Measurements from ENCODE around the gene FRY. TPM values are rescaled to one million over a fixed set of nuclear protein-coding genes. Genes with fewer than 3 reads are reported as not detected.

The FRY gene
- total RNA-seq, 1 experiment from 2014 or later, result 5.3 TPM

DNA sequence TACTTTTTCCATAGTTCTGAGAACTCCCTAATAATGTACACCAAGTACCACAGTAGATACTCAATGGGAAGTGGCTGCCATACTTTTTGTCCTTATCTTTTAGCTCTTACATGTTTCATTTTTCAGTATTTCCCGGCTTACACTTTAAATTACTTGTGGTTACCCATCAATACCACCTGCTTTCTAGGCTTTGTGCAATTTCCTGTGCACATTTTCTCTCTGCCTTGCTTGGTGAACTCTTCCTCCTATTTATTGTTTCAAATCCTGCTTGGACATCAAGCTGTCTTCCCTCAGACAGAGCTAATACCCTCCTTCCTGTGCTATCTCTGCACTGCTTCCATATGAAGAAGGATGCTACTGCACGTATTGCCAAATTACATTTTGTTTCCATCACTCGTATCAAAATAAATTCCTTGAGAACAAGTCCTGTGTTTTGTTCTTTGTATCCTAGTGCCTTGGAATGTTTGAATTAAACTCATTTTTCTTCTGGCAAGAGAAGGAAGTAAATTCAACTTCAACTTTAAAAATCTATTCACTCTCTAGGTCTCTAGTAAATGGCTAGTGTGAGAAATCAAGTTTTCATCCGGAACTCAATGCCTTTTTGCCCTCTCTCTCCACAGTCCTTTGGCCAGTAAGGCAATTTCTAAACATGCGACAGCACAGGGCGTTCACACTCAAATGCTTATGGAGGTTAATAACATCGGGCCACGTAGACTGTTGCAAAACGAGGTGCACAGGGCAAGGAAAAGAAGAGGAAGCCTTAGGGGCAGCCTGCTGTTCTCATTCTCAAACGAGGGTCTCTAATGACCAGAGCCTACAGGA is 277.9 kb downstream of the FRY start (continued):
- TF ChIP-seq, protein P1, sequence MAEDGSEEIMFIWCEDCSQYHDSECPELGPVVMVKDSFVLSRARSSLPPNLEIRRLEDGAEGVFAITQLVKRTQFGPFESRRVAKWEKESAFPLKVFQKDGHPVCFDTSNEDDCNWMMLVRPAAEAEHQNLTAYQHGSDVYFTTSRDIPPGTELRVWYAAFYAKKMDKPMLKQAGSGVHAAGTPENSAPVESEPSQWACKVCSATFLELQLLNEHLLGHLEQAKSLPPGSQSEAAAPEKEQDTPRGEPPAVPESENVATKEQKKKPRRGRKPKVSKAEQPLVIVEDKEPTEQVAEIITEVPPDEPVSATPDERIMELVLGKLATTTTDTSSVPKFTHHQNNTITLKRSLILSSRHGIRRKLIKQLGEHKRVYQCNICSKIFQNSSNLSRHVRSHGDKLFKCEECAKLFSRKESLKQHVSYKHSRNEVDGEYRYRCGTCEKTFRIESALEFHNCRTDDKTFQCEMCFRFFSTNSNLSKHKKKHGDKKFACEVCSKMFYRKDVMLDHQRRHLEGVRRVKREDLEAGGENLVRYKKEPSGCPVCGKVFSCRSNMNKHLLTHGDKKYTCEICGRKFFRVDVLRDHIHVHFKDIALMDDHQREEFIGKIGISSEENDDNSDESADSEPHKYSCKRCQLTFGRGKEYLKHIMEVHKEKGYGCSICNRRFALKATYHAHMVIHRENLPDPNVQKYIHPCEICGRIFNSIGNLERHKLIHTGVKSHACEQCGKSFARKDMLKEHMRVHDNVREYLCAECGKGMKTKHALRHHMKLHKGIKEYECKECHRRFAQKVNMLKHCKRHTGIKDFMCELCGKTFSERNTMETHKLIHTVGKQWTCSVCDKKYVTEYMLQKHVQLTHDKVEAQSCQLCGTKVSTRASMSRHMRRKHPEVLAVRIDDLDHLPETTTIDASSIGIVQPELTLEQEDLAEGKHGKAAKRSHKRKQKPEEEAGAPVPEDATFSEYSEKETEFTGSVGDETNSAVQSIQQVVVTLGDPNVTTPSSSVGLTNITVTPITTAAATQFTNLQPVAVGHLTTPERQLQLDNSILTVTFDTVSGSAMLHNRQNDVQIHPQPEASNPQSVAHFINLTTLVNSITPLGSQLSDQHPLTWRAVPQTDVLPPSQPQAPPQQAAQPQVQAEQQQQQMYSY (CRISPR knock-in tag; IDR thresholded peaks at IDR 0.05), result no peak

DNA sequence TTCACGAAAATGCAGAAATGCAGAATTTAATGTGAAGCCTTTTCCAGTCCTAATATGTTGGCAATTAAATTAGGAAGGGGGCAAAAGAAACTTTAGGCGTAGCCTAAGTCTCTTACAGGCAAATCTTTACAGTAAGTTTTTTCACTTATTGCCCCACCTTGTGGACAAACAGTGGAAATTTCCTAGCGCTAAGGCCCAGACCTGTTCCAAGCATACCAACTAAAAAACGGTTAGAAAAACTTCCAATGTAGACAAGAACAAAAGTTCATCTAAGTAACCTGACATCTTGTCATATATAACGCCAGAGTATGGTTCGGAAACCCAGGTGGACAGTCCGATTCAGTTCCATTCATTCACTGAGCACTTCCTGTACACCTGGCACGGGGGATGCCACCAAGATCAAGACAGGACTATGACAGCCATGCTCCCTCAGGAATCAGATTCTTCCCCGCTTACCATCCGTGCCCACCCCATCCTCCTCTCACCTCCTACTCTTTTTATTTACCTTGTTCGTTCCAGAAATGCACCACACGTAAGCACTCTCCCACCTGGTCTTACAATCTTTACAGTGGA is 278.6 kb downstream of the FRY start:
- Mint-ChIP-seq H3K36me3 (no peaks in the 10 kb centered on the region), H3K9me3 (no peaks in the 10 kb centered on the region), H3K4me3 (no peak overlapping the region), H3K27me3 (ENCODE audit: low read depth) (no peaks in the 10 kb centered on the region; the same call in 1 of the 2 replicates), H3K4me1 (peaks cover 9% of the 10 kb centered on the region), H3K27ac (no peak overlapping the region)
- POLR2A ChIA-PET, result no interaction called here
- peak; percentile 79 for ATAC-seq
- no peak for TF ChIP-seq ZNF232 (CRISPR knock-in tag; IDR thresholded peaks at IDR 0.05)
- TF ChIP-seq, protein P2, sequence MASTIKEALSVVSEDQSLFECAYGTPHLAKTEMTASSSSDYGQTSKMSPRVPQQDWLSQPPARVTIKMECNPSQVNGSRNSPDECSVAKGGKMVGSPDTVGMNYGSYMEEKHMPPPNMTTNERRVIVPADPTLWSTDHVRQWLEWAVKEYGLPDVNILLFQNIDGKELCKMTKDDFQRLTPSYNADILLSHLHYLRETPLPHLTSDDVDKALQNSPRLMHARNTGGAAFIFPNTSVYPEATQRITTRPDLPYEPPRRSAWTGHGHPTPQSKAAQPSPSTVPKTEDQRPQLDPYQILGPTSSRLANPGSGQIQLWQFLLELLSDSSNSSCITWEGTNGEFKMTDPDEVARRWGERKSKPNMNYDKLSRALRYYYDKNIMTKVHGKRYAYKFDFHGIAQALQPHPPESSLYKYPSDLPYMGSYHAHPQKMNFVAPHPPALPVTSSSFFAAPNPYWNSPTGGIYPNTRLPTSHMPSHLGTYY (CRISPR knock-in tag; IDR thresholded peaks at IDR 0.05), result no peak
- TF ChIP-seq, protein P3, sequence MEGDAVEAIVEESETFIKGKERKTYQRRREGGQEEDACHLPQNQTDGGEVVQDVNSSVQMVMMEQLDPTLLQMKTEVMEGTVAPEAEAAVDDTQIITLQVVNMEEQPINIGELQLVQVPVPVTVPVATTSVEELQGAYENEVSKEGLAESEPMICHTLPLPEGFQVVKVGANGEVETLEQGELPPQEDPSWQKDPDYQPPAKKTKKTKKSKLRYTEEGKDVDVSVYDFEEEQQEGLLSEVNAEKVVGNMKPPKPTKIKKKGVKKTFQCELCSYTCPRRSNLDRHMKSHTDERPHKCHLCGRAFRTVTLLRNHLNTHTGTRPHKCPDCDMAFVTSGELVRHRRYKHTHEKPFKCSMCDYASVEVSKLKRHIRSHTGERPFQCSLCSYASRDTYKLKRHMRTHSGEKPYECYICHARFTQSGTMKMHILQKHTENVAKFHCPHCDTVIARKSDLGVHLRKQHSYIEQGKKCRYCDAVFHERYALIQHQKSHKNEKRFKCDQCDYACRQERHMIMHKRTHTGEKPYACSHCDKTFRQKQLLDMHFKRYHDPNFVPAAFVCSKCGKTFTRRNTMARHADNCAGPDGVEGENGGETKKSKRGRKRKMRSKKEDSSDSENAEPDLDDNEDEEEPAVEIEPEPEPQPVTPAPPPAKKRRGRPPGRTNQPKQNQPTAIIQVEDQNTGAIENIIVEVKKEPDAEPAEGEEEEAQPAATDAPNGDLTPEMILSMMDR (IDR thresholded peaks at IDR 0.05), result 0 out of 2 replicates have a peak, but pooled peaks have one; percentile 35
- CTCF ChIA-PET, result interaction anchor here (1.2 kb wide), 1 partner anchor 65 kb away, joined by 3 read pairs; no protein-coding TSS in a partner anchor
- no peak for DNase-seq (ENCODE audit: low spot score)

DNA sequence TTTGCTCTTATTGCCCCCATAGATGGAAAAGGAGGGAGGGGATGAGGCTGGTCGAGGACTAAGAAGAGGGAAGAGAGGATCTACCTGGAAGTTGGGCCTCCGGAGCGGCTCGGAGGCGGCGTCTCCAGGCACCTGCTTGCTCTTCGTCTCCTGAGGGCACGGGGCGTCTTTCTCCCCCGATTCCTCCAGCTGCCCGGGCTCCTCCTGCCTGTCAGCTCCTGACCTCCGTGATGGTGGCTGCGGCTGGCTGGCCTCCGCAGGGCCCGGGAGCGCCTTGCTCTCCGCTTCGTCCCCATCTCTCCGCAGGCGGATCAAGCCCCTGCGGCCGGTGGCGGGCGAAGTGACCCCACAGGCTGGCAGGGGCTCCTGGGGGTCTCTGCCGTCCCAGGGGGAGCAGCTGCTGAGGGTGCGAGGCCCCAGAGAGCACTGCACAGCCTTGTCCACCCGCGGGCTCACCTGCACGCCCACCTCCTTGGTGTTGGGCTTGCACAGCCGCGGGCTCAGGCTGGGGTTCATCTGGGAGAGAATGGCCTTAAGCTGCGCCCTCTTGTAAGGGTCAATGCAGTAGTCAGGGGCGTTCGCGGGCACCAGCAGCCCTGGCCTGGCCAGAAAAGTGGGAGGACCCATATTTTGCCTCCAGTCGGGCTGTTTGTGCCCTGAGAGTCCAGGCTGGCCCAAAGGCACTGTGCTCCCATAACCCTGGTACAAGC is 279.8 kb downstream of the FRY start:
- Mint-ChIP-seq H3K4me3 (no peak overlapping the region), H3K27me3 (ENCODE audit: low read depth) (no peaks in the 10 kb centered on the region; the same call in 1 of the 2 replicates), H3K36me3 (no peaks in the 10 kb centered on the region), H3K4me1 (peaks cover 12% of the 10 kb centered on the region), H3K27ac (no peak overlapping the region), H3K9me3 (no peaks in the 10 kb centered on the region)
- ATAC-seq (no peak), DNase-seq (ENCODE audit: low spot score) (no peak)
- POLR2A ChIA-PET, result no interaction called here
- CTCF ChIA-PET, result interaction anchor here (1.2 kb wide), 1 partner anchor 66 kb away, joined by 3 read pairs; no protein-coding TSS in a partner anchor
- TF ChIP-seq ZNF671 (CRISPR knock-in tag; IDR thresholded peaks at IDR 0.05) (no peak), NR2C2 (CRISPR knock-in tag; IDR thresholded peaks at IDR 0.05) (no peak), ZBTB21 (CRISPR knock-in tag; IDR thresholded peaks at IDR 0.05; ENCODE audit: borderline replicate concordance) (no peak), NFATC4 (CRISPR knock-in tag; IDR thresholded peaks at IDR 0.05) (no peak), CREM (CRISPR knock-in tag; IDR thresholded peaks at IDR 0.05) (no peak)
- TF ChIP-seq, protein P4, sequence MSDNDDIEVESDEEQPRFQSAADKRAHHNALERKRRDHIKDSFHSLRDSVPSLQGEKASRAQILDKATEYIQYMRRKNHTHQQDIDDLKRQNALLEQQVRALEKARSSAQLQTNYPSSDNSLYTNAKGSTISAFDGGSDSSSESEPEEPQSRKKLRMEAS (CRISPR knock-in tag; IDR thresholded peaks at IDR 0.05), result no peak
- TF ChIP-seq, protein P5, sequence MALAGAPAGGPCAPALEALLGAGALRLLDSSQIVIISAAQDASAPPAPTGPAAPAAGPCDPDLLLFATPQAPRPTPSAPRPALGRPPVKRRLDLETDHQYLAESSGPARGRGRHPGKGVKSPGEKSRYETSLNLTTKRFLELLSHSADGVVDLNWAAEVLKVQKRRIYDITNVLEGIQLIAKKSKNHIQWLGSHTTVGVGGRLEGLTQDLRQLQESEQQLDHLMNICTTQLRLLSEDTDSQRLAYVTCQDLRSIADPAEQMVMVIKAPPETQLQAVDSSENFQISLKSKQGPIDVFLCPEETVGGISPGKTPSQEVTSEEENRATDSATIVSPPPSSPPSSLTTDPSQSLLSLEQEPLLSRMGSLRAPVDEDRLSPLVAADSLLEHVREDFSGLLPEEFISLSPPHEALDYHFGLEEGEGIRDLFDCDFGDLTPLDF (CRISPR knock-in tag; IDR thresholded peaks at IDR 0.05), result no peak
- TF ChIP-seq, protein P6, sequence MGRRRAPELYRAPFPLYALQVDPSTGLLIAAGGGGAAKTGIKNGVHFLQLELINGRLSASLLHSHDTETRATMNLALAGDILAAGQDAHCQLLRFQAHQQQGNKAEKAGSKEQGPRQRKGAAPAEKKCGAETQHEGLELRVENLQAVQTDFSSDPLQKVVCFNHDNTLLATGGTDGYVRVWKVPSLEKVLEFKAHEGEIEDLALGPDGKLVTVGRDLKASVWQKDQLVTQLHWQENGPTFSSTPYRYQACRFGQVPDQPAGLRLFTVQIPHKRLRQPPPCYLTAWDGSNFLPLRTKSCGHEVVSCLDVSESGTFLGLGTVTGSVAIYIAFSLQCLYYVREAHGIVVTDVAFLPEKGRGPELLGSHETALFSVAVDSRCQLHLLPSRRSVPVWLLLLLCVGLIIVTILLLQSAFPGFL (CRISPR knock-in tag; IDR thresholded peaks at IDR 0.05; ENCODE audit: borderline replicate concordance), result no peak
- TF ChIP-seq, protein P7, sequence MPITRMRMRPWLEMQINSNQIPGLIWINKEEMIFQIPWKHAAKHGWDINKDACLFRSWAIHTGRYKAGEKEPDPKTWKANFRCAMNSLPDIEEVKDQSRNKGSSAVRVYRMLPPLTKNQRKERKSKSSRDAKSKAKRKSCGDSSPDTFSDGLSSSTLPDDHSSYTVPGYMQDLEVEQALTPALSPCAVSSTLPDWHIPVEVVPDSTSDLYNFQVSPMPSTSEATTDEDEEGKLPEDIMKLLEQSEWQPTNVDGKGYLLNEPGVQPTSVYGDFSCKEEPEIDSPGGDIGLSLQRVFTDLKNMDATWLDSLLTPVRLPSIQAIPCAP (CRISPR knock-in tag; IDR thresholded peaks at IDR 0.05), result no peak
- TF ChIP-seq, protein P8, sequence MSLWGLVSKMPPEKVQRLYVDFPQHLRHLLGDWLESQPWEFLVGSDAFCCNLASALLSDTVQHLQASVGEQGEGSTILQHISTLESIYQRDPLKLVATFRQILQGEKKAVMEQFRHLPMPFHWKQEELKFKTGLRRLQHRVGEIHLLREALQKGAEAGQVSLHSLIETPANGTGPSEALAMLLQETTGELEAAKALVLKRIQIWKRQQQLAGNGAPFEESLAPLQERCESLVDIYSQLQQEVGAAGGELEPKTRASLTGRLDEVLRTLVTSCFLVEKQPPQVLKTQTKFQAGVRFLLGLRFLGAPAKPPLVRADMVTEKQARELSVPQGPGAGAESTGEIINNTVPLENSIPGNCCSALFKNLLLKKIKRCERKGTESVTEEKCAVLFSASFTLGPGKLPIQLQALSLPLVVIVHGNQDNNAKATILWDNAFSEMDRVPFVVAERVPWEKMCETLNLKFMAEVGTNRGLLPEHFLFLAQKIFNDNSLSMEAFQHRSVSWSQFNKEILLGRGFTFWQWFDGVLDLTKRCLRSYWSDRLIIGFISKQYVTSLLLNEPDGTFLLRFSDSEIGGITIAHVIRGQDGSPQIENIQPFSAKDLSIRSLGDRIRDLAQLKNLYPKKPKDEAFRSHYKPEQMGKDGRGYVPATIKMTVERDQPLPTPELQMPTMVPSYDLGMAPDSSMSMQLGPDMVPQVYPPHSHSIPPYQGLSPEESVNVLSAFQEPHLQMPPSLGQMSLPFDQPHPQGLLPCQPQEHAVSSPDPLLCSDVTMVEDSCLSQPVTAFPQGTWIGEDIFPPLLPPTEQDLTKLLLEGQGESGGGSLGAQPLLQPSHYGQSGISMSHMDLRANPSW (CRISPR knock-in tag; conservative IDR thresholded peaks at IDR 0.05; ENCODE audit: low read depth), result no peak

Data from WTC11 (cell line).